CD1c-positive myeloid dendritic cell (primary cell): ENCODE data around the gene KREMEN1.

Experiments used
- DNase-seq: peaks from one replicate; pipeline ENCODE4 v3.0.0-alpha.2; 2016; ENCODE audit errors: extremely low spot score

The KREMEN1 gene

GRCh38 chr22:29130476-29130875, 57.6 kb downstream of the KREMEN1 start:
- DNase-seq: no peak

GRCh38 chr22:29133603-29134133, 60.8 kb downstream of the KREMEN1 start:
- DNase-seq: no peak

GRCh38 chr22:29134448-29134847, 61.6 kb downstream of the KREMEN1 start:
- no peak for DNase-seq

- no peak for DNase-seq
Observed at GRCh38 chr22:29136782-29137700, 64.2 kb downstream of the KREMEN1 start.

GRCh38 chr22:29138556-29139305, 65.9 kb downstream of the KREMEN1 start:
- no peak for DNase-seq

GRCh38 chr22:29139965-29140782, 67.3 kb downstream of the KREMEN1 start:
- no peak for DNase-seq

GRCh38 chr22:29141078-29141688, 68.3 kb downstream of the KREMEN1 start:
- DNase-seq: no peak

GRCh38 chr22:29142116-29142515, 69.3 kb downstream of the KREMEN1 start:
- no peak for DNase-seq

GRCh38 chr22:29143941-29144785, 71.3 kb downstream of the KREMEN1 start:
- no peak for DNase-seq

- no peak for DNase-seq
Observed at GRCh38 chr22:29144786-29145160, 71.9 kb downstream of the KREMEN1 start.

GRCh38 chr22:29145321-29146072, 72.7 kb downstream of the KREMEN1 start:
- no peak for DNase-seq

GRCh38 chr22:29146091-29146560, 73.3 kb downstream of the KREMEN1 start:
- no peak for DNase-seq

- DNase-seq: no peak
Observed at GRCh38 chr22:29146771-29147170, 73.9 kb downstream of the KREMEN1 start.

- no peak for DNase-seq
Observed at GRCh38 chr22:29147331-29147899, 74.6 kb downstream of the KREMEN1 start.

- no peak for DNase-seq
Observed at GRCh38 chr22:29148036-29148435, 75.2 kb downstream of the KREMEN1 start.

GRCh38 chr22:29148826-29149225, 76.0 kb downstream of the KREMEN1 start:
- no peak for DNase-seq

GRCh38 chr22:29149841-29150555, 77.2 kb downstream of the KREMEN1 start:
- DNase-seq: no peak

GRCh38 chr22:29150701-29151100, 77.9 kb downstream of the KREMEN1 start:
- no peak for DNase-seq

- no peak for DNase-seq
Observed at GRCh38 chr22:29151316-29151715, 78.5 kb downstream of the KREMEN1 start.
